HG03066 (cell line): ENCODE results near the gene PTPRG.
"Not testable (repeated sequence)": the region's sequence is repeated elsewhere in the genome, so short reads cannot be mapped to it uniquely, and the experiment has no call there.

Experiments
- ATAC-seq: cut with Tn5 transposase; IDR thresholded peaks from one replicate; pipeline ENCODE4 v1.9.1; 2021; ENCODE audit warnings: low read depth; ENCODE audit not compliant: unreplicated experiment

Gene PTPRG

DNA sequence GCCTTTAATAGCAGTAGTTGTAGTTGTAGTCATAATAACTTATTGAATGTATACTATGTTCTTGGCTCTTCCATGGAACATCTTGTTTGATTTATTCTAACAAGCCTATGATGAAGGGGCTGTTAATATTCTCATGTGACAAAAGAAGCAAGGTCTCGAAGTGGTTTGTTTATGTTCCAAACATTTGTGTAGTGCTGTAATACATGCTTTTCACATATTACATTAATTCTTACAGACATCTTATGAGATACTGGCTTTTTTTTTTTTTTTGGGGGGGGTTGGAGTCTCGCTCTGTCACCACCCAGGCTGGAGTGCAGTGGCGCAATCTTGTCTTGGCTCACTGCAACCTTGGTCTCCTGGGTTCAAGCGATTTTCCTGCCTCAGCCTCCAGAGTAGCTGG, 252.3 kb downstream of the PTPRG start:
- ATAC-seq: no peak

DNA sequence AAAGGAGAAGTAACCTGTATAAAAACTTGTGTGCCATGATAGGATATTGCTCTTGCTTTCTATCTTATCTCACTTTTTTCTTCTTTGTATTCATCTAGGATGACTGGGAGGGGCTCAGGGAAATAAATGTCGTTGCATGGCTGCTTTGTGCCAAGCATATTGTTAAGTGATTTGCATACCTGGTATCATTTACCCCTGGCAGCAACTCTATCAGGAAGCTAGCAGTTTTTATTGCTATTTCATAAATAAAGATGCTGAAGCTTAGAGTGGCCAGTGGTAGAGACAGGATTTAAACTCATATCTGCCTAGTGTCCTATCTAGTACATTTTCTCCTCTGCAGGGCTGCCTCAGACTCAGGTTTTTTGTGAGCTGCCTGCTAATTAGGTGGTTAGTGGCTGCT, 253.3 kb downstream of the PTPRG start:
- no peak for ATAC-seq

DNA sequence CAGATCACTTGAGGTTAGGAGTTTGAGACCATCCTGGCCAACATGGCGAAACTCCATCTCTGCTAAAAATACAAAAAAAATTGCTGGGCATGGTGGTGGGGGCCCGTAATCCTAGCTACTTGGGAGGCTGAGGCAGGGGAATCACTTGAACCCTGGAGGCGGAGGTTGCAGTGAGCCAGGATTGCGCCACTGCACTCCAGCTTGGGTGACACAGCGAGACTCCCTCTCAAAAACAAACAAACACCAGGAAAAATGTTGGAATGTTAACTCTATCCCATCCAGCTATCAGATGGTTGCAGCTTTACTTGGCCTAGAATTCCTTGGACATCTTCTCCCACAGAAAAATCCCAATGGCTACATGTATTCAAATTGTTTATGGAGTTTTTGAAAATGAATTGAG, 254.9 kb downstream of the PTPRG start:
- not testable (repeated sequence) for ATAC-seq

DNA sequence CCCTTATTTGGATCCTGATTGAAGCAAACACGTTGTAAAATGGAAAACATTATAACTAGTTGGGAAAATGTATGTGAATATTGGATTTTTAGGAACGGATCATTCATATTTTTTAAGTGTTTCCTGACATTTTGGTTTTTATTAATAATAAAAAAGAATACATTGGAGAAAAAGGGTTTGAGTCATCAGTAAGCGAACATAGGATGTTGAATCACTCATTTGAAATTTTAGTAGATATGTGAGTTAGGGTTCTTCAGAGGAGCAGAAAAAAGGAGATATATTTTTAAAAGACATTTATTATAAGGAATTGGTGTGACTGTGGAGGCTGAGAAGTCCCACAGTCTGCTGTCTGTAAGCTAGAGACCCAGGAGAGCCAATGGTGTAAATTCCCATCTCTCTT, 258.5 kb downstream of the PTPRG start:
- ATAC-seq: no peak

DNA sequence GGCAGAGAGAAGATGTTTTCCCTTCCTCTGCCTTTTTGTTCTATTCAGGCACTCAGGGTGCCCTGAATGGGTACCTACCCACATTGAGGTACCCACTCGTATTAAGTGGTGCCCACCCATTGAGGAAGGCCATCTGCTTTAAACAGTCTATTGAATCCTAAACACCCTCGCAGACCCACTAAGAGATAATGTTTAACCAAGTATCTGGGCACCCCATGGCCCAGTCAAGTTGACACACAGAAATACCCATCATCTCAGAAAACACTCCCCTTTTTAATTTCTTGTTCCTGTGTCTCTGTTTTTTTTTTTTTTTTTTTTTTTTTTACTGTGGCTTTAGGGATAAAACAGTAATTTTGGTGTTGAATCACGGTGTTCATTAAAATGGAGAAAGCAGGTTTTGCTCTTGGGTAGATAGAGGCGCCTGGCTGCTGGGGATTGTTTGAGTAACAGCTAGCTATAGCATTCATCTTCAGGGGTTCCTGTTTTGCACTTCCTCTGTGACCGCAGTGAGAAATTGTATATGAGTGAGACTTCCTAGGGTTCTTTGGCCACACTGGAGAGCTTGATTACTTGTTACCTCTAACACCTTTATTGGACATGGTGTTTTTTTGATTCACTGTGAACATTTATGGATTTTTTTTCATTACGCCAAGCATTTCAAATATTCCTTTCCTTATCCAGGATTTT, 259.1 kb downstream of the PTPRG start:
- ATAC-seq: no peak

DNA sequence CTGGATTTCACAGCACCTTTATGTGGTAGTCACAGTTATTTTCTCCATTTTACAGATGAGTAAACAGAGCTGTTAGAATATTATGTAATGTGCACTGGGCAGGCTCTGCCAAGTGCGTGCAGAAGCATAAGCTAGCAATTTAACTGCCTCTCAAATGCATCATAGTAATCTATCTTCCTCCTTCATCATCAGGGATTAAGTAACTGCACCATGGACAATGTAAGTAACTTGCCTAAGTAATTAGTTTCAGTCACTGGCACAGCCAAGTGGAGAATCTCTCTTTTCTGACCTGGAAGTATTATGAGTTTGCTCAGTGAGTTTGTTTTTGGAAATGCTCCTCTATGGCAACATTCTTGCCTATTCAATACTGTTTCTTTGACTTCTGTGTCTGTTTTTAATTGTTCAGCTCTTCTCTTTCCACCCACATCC, 260.5 kb downstream of the PTPRG start:
- no peak for ATAC-seq

DNA sequence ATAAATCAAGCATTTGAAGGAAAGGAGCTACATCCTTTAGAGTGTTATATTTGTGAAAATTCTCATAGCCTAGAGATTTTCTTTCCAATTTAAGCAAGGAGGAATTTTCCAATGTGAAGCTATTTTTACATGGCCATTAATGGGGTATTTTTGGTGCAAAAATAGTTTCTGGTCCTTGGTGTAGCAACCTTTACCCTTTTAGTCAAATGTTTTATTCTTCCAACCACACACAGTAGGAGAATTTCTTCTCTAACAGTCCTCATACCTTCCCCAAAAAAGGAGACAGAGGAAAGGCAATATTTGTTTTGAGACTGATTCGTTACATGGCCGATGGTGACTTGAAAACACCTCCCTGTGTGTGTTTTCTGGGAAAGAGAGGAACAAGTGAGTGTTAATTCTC, 261.2 kb downstream of the PTPRG start:
- ATAC-seq: no peak

DNA sequence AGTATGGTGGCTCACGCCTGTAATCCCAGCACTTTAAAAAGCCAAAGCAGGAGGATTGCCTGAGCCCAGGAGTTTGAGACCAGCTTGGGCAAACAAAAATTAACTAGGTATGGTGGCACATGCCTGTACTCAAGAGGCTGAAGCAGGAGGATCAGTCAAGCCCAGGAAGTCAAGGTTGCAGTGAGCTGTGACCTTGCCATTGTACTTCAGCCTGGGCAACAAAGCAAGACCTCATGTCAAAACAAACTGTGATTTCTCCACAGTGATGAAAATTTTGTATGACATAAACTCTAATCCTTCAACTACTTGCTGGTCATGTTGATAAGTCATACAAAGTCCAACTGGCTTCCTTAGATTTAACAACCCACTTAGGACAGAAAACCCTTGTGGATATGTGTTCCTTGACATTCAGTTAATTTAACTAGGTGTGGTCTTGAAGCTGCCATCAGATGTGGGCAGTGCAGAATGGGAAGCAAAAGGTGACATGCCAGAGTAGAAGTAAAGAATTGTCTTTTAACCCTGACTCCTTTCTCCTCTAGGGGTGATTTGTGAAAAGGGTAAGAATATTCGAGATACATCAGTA, 263.3 kb downstream of the PTPRG start:
- ATAC-seq: no peak

DNA sequence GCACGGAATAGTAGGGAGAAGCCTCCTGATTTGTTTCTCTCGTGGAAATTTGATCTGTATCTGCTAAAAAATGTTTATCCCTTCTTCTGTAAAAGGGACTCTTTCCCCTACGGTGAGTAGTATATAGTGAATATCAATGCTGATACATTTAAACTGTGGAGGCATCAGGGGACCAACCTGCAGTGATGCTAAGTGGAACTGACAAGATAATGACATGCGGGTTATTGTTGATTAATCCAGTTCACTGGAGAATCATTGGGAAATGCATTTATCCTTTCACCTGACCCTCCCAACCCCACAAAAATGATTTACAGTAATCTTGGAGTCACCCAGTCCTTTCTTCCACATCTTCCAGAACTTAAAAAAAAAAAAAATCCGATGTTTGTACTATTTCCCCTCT, 264.8 kb downstream of the PTPRG start:
- no peak for ATAC-seq

DNA sequence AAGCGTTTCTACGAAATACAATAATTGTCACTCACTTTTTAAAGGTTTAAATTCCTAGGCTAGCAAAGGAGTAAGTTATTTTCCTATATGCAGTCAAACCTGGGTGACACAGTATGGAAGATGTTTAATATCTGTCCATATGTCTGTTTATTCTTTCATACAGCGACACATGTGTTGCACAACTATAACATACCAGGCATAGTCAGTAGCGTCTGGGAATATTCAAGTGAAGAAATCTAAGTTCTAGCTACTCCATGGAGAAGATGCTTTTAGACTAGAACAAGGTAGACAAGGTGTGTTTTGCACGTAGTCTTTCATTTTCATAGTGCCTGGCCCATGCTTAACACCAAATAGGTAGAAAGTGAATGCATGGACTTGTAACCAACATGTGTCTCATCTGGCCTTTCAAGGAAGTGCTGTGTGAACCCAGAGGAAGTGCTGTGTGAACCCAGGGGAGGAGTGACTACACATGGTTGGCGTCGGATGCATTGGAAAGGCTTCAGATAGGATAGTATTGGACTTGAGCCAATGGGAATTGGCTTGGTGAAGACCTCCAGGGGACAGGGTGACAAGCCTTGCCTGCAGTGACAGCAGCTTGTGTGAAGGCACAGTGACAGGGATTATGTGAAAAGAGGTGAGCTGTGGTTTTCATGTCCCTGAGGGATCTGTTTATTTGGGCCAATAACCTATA, 267.0 kb downstream of the PTPRG start:
- no peak for ATAC-seq

DNA sequence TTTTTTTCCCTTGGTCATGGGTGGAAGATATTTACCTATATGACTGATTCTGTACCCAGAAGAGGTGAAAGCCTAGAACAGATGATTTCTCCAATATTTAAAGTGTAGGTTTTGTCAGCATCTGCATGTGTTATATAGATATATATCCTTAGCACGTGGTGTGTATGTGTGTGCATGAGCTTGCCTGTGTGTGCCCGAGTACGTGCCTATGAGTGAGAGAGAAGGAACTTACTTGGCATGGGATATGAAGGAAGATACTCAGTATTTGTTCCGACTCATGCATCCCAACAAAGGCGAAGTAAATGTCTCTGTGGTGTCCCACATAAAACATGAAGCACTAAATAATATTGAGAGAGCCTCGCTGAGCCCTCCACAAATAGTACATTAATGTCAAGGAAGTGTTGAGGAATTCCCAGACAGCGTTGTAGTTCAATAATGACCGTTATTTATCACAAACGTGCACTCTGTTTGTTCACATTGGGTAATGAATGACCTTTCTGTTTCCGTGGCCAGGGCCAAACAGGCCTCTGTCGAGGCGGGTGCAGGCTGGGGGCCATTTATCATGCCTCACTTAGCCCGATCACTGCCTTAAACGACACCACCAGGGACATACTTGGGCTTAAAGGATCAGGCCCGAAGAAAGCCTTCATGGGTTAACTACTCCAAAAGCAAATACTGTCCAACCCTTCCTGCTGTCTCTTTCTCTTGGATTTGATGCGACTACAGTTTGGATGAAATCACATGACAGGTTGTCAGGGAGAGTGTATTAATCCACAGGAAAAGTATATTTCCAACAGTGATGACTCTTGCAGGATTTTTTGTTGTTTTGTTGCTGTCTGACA, 267.7 kb downstream of the PTPRG start:
- ATAC-seq: no peak

DNA sequence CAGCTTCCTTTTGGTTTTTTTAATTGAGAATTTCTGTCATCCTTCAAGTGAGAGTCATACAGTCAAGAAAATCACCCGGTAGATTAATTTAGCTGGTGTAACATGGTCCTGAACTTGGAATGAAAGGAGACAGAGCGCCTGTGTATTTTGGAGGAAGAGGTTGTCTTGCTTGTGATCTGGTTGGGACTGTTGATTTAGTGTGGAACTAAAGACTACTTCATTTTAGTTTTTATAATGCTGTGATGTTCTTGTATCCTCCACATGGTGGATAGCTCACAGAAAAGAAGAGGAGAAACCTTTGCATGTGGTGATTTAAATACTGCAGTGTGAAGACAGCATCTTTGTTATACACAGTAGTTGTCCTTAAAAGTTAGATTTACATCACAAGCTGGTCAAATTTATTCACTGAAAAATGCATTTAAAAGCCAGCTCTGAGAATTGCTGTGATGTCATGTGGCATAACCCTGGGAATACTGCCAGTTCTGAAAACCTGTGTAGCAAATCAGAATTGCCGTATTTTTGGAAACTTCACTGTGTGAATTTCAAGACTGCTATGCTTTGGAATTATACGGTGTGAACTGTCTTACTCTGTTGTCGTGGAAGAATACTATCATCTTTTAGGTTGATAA, 268.5 kb downstream of the PTPRG start:
- no peak for ATAC-seq

DNA sequence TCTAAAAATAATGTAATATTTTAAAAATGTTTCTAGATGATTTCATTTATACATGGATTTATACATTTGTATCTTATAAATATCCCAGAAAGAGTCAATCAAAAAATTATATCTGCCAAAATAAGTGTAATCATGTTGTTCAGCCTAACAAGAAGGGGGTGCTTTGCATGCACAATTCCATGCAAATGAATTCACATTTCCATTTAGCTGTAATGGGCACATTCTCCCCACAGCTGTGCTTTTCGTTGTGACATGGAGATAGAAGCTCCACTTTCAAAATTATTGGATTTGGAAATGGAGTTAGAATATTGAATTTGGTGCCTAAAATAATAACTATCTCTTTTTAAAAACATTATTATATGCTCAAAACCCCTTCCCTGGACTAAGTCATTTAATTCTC, 270.6 kb downstream of the PTPRG start:
- ATAC-seq: no peak

DNA sequence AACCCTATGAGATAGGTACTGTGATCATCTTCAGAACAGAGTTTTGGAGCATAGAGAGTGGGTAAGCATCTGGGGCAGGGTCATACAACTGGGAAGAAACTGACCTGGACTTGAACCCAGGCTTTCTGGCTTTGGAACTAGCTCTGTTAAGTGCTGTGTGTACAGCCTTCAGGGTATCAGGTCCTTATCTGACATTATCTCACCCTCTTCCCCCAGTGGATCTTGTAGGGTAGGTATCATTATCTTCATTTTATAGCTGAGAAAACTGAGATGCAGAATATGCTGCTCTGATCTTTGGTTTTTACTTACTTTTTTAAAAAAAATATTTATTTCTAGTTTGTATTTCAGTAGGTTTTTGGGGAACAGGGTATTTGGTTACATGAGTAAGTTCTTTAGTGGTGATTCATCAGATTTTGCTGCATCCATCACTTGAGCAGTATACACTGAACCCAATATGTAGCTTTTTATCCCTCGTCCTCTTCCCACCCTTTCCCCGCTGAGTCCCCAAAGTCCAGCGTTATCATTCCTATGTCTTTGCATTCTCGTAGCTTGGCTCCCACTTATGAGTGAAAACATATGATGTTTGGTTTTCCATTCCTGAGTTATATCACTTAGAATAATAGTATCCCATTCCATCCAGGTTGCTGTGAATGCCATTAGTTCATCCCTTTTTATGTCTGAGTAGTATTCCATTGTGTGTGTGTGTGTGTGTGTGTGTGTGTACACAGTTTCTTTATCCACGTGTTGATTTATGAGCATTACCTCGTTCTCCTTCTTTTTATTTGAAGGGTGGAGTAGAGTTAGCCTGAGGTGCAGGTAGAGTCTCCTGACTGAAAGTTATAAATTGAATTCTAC, 271.2 kb downstream of the PTPRG start:
- no peak for ATAC-seq

DNA sequence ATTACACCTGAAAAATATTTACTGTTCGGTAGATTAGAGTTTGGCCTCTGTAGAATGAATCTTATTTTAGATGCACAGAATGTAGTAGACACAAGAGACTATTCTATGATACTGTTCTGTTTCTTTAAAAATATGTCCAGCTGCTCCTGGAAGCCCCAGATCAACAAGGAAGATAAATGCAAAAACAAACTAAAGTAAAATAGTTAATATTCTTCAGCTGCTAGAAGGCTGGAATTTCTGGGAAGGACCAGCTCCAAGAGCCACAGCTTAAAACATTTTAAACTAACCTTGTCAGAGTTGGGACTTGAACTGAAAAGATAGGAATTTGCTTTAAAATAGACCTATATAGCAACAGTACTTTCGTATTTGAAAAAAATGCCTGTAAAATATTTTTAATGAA, 277.9 kb downstream of the PTPRG start:
- ATAC-seq: no peak

DNA sequence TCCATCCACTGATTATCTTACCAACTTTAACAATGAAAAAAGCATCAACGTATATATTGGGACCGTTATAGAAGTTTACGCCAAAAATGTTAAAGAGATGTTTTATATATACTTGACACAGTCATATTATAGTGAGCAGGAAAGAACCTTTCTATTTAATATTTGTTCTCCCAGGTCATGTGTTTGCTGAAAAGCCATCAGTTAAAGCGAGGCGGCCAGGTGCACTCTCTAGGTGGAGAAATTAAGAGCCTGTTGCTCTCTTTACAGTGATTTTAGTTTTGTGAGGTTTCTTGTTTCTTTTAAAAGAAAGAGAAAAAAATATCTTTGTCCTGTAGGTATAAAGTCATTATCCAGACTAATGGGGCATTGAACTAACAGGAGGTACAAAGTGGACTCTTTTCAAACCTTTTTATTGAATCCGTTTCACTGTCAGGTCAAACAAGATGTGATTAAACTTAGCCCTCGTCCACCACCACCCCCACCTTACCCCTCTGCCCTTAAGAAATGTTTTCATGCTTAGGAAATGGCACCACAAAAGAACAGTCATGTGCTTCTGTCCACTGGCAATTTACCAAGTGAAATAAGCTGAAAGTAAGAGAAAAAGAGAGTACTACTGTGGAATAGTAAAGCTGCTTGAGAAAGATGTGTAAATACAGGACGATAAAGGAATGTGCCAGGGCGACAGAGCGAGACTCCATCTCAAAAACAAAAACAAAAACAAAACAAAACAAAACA, 279.9 kb downstream of the PTPRG start:
- no peak for ATAC-seq

DNA sequence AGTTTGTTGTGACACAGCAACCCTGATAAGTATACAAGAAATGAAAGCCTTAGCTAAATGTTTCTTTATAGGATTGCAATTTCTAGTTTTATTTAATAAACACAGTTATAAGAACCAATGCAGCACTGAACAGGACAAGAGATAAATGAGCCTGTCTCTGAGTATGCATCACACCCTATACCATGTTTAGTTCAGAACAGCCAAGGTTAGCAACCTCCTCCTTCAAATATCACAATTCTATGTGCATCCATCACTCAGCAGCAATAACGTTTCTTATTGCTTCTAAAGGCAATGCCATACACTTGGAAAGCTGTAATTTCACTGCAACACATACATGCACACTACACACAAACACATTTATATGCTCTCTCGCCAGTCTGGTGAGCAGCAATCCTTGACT, 280.6 kb downstream of the PTPRG start:
- ATAC-seq: no peak

DNA sequence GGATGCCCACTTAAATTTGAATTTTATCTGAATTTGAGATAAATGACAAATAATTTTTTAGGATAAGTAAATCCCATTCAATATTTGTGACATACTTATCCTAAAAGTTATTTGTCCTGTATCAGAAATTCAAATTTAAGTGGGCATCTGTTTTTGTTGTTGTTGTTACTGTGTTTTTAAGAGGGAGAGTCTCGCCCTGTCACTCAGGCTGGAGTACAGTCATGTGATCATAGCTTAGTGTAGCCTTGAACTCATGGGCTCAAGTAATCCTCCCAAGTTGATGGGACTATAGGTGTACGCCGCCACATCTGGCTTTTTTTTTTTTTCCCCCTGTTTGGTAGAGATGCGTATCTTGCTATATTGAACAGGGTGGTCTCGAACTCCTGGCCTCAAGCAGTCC, 283.0 kb downstream of the PTPRG start:
- no peak for ATAC-seq

DNA sequence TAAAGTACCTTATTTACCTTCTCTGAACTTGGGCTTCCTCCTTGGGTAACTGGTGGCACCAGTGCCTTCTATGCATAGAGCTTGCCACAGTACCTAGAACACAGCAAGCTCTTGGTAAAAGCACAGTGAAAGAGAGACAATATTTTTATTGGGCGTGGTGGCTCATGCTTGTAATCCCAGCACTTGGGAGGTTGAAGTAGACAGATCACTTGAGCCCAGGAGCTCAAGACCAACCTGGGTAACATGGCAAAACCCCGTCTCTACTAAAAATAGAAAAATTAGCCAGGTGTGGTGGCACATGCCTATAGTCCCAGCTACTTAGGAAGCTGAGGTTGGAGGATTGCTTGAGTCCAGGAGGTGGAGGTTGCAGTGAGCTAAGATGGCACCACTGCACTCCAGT, 285.1 kb downstream of the PTPRG start:
- no peak for ATAC-seq
